ENCODE data around the gene UBXN2A.

Gene UBXN2A, protein sequence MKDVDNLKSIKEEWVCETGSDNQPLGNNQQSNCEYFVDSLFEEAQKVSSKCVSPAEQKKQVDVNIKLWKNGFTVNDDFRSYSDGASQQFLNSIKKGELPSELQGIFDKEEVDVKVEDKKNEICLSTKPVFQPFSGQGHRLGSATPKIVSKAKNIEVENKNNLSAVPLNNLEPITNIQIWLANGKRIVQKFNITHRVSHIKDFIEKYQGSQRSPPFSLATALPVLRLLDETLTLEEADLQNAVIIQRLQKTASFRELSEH

GRCh38 chr2:23939987-23940717 is at the start of gene UBXN2A:
Gene UBXN2A (plus strand): TSS chr2:23940463. CDS start chr2:23958315, 17,852 bp downstream.
- peak; percentile 76 for DNase-seq

DNA sequence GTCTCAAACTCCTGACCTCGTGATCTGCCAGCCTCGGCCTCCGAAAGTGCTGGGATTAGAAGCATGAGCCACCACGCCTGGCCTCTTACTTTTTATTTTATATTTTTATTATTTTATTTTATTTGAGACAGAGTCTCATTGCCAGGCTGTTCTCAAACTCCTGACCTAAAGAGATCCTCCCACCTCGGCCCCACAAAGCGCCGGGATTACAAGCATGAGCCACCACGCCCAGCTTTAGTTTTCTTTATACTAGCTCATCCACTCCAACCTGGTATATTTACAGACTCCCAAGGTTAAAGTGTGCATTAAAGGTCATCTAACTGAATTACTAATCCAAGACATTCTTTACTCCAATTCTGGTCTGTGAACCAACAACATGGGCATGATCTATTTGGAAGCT is 40.1 kb upstream of the UBXN2A start:
- no peak for DNase-seq

GRCh38 chr2:23900541-23901322 is 39.5 kb upstream of the UBXN2A start:
- peak; percentile 46 for DNase-seq

GRCh38 chr2:23901966-23902846 is 38.1 kb upstream of the UBXN2A start:
- DNase-seq = no peak

DNA sequence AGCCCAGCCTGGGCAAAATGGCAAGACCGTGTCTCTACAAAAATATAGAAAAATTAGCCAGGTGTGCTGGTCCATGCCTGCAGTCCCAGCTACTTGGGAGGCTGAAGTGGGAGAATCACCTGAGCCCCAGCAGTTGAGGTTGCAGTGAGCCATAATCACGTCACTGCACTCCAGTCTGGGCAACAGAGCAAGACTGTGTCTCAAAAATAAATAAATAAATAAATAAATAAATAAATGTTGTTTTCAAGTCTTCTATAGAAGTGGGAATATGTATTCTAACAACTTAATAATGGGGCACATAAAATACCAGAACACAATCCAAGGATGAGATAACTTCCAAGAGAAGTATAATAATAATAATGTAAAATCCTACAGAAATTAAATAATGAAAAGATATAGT is 37.2 kb upstream of the UBXN2A start:
- no peak for DNase-seq

- DNase-seq = no peak
Measured at GRCh38 chr2:23904215-23904614, 36.0 kb upstream of the UBXN2A start.

GRCh38 chr2:23904692-23905091 is 35.6 kb upstream of the UBXN2A start:
- peak; percentile 45 for DNase-seq

DNA sequence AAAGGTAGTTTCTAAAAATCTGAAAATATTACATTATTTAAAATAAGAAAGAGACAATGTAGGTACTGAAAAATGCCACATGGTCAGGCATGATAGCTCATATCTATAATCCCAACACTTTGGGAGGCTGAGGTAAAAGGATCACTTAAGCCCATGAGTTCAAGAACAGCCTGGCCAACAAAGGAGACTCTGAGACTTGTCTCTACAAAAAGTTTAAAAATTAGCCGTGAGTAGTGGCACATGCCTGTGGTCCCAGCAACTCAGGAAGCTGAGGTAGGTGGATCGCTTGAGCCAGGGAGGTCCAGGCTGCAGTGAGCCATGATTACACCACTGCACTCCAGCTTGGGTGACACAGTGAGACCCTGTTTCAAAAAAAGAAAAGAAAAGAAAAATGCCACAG is 35.1 kb upstream of the UBXN2A start:
- no peak for DNase-seq

- DNase-seq = no peak
Measured at GRCh38 chr2:23912054-23912453, 28.2 kb upstream of the UBXN2A start.

- no peak for DNase-seq
Measured at GRCh38 chr2:23915327-23915726, 24.9 kb upstream of the UBXN2A start.

- DNase-seq = no peak
Measured at GRCh38 chr2:23916727-23917405, 23.4 kb upstream of the UBXN2A start.

DNA sequence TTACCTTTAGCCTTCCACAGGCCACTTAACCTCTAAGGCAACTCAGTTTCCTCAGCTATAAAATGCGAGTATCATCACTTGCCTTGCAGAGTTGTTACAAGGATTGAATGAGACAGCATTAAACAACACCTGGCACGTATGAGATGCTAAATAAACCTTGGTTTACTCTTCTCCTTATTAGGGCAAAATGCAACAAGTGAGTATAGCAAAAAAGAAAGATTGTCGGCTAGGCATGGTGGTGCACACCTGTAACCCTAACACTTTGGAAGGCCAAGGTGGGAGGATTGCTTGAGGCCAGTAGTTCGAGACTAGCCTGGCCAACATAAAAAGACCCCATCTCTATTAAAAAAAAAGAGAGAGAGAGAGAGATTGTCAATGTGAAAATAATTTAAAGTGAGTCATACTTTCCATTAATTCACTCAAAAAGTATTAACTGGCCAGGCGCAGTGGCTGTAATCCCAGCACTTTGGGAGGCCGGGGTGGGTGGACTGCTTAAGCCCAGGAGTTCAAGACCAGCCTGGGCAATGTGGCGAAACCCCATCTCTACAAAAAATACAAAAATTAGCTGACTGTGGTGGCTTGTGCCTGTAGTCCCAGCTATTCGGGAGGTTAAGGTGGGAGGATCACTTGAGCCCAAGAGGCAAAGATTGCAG is 21.3 kb upstream of the UBXN2A start:
- DNase-seq = no peak

- DNase-seq = peak; percentile 13
Measured at GRCh38 chr2:23924589-23925359, 15.5 kb upstream of the UBXN2A start.

DNA sequence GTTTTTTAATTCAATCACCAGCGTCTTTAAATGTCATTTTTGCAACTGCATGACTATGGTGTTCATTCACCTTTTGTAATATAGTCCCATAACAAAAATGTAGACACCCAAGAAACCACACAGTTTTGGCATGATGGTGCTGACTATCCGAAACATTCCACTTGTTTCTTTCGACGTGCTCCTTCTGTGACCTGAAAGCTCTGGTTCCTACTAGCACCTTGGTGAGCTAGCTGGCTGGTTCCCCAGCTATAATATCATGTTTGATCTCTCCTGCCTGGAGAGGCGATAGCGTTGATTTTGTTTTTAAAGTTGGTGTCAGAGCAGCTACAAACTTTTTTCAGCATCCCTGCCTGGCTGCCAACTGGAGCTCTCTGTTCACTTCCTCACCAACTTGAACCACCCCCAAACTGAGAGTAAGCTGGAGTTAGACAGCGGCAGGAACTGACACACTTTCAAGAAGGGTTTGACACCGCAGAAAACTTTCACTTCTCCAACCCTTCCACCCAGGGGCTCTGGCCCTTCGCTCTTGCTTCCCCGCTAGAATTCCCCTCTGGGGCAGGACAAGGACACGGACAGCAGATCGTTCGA is 14.5 kb upstream of the UBXN2A start:
- DNase-seq = peak; percentile 58

GRCh38 chr2:23926290-23926749 is 13.9 kb upstream of the UBXN2A start:
- DNase-seq = no peak

DNA sequence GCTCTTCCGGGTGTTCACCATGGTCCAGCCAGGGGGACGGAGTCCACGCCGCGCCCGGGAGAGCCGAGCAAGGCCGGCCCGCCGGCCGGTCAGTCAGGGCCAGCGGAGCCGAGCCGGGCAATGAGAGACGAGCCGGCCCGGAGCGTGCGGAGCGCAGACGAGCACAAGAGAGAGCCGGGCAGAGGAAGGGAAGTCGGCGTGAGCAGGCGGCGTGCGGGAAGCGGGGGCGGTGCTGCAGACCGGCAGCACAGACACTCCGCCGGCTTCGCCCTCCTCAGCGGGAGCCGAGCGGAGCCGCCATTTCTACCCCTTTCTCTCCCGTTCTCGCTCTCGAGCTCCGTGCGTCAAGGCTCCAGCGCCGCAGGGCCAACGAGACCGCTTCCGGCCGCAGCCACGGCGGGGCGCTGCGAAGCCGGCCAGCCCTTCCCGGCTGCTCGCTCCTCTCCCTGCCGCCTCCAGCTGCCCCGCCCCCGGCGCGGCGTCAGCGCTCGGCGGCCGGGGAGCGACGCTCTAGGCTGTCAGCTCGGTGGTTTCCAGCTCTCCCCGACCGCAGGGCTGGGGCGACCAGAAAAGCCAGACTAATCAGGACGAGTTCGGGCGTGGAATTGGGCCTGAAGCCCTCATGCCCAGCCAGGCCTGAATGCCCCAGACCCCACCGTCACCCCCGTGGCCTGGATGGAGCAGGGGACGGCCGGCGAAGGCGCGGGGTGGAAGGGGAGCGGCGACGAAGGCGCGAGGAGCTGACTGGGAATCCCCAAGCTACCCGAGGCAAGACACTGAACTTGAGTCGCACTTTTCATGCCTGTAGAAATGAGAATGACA is 13.3 kb upstream of the UBXN2A start, which contains the start of gene ATAD2B:
TSS of gene ATAD2B (minus strand) at position 374 of the 822 bp plus-strand sequence. CDS start at position 21, 353 bp downstream.
- peak; percentile 83 for DNase-seq

- DNase-seq = no peak
Measured at GRCh38 chr2:23934259-23934658, 6.0 kb upstream of the UBXN2A start.

DNA sequence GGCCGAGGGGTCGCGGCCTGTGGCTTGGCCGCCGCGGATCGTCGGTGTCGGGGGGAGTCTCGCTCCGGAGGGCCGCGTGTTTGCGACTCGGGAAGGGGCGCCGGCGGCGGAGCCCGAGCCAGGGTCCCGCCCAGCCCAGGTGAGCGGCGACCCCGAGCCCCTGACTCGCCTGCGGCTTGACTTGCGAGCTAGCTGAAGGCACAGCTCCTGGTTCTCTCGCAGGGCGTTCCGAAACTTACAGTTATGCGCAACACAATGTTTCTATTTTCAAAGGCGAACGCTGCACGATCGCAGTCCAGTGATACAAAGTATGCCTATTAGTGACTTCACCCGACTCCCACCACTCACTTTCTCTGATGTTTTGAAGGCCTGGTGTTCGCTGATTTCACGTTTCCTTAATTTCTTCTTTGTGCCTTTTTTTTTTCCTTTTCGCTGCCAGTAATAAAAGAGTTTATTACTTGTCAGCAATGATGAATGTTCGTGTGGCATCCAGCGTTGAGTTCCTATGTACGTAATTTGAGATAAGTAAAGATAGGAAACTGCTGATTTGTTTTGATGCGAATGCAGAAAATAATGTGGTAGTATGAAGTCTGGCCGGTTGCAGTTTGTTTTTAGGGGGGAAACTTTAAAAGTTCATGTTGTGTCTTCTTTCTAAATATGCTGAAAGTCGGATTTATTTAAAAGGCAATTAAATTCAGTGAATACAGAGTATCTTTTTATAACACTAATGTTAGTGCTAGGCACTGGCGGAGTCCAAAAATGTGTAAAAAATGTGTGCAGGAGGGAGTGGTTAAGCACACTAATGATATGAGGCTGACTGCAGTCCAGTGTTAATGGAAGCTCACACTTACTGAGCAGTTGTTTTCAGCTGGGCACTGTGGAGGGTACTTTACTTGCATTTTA is 706 bp downstream of the UBXN2A start:
- DNase-seq = peak; percentile 14
